HUDEP-2 (cell line): ENCODE measurements around the gene TTLL10.
A peak's percentile ranks its signal among the peaks of the same experiment; 100 is the strongest.
"Not testable (repeated sequence)": the region's sequence is repeated elsewhere in the genome, so short reads cannot be mapped to it uniquely, and the experiment has no call there.

ENCODE experiments used
- DNase-seq, 76 experiments: peaks; one replicate each; lab custom pipeline; 2025; ENCODE audit not compliant: unreplicated experiment in 76 of 76; lab: John Stamatoyannopoulos, UW

TTLL10 gene

GRCh38 chr1:1183833-1184775 lies 10.4 kb downstream of the TTLL10 start:
- no peak for DNase-seq

- peak in 1 of 76 experiments; percentile 7 for DNase-seq
Measured at GRCh38 chr1:1185101-1185765, 11.6 kb downstream of the TTLL10 start.

- DNase-seq: no peak
Measured at GRCh38 chr1:1187938-1188337, 14.3 kb downstream of the TTLL10 start.

- DNase-seq: no peak
Measured at GRCh38 chr1:1189111-1189510, 15.4 kb downstream of the TTLL10 start.

- DNase-seq: no peak
Measured at GRCh38 chr1:1191734-1192133, 18.1 kb downstream of the TTLL10 start.

GRCh38 chr1:1194723-1195122 lies 21.0 kb downstream of the TTLL10 start:
- DNase-seq: no peak

DNA sequence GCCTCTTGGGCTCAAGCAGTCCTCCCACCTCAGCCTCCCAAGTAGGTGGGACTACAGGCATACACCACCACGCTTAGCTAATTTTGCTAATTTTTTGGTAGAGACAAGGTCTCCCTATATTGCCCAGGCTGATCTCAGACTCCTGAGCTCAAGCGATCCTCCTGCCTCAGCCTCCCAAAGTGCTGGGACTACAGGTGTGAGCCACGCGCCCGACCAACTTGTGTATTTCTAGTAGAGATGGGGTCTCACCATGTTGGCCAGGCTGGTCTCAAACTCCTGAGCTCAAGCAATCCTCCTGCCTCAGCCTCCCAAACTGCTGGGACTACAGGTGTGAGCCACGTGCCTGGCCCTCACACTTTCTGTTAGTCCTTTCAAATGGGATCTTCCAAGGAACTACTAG lies 22.0 kb downstream of the TTLL10 start:
- not testable (repeated sequence) for DNase-seq

- DNase-seq: no peak
Measured at GRCh38 chr1:1196431-1197187, 22.9 kb downstream of the TTLL10 start.

- no peak for DNase-seq
Measured at GRCh38 chr1:1197188-1197500, 23.5 kb downstream of the TTLL10 start.

- no peak for DNase-seq
Measured at GRCh38 chr1:1197551-1198422, 24.1 kb downstream of the TTLL10 start.

DNA sequence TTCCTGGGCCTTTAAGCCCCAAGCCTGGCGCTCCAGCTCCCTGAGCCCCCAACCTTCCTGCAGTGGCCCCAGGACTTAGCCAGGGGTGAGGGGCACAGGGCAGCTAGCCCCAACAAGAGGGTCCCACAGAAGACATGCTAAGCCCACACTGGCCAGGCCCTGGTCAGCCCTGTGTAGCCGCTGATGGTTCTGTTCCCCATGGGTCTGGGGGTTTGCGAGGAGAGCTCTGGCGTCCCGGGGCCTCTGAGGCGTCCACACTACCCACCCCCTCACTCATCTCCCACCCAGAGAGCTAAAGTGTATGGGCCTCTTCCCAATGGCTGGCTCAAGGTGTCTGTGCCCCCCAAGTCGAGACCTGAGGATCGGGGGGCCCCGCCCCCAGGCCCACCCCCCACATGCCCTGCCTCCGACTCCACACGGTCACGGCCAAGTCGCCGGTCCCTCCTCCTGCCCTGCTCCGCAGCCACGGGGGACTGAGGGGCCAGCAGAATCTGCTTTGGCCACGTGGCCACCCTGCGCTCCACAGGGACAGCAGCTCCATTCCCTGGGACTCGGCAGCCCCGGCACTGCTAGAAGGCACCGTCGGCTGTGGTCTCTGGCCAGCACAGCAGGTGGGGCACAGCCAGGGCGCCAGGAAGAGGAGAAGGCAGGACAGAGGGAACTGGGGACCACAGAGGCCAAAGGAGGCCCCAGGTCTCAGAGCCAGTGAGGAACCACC lies 24.9 kb downstream of the TTLL10 start:
- DNase-seq: no peak

DNA sequence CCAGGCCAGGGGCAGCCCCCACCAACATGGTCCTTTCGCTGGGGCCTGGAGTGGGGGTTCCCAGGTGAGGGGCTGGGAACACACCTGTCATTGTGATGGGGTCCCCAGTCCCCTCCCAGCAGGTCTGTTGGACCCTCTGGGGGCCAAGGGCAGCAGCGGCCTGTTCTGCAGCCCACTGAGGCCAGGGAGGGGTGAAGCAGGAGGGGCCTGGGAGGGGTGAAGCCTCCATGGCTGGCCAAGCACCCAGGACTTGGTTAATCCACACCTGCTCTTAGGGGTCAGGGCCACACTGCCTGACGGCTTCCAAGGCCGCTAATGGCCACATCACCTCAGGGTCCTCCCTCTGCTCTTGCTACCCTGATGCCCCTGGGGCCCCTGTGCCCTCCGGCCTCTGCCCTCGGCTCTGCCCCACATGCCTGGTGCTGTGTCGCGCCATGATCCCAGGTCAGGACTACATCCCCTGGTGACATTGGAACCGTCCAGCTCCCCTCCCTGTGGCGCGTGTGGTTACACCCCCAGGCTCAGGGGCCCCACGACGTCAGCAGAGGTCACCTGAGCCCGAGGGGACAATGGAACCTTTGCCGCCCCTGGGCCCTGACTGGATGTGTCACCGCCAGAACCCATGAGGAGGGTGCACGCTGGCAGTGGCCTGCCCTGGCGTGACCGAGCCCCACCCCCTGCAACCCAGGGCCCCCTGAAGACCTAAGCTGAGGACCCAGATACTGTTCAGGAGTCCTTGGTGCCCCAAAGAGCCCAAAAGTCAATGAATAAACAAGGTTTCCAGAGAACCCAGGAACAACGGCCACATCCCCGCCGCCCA lies 25.7 kb downstream of the TTLL10 start:
- no peak for DNase-seq

- no peak for DNase-seq
Measured at GRCh38 chr1:1199961-1200875, 26.5 kb downstream of the TTLL10 start.

GRCh38 chr1:1200876-1201810 lies 27.5 kb downstream of the TTLL10 start:
- peak in 3 of 76 experiments; percentile 6 to 49 (median 23) for DNase-seq

DNA sequence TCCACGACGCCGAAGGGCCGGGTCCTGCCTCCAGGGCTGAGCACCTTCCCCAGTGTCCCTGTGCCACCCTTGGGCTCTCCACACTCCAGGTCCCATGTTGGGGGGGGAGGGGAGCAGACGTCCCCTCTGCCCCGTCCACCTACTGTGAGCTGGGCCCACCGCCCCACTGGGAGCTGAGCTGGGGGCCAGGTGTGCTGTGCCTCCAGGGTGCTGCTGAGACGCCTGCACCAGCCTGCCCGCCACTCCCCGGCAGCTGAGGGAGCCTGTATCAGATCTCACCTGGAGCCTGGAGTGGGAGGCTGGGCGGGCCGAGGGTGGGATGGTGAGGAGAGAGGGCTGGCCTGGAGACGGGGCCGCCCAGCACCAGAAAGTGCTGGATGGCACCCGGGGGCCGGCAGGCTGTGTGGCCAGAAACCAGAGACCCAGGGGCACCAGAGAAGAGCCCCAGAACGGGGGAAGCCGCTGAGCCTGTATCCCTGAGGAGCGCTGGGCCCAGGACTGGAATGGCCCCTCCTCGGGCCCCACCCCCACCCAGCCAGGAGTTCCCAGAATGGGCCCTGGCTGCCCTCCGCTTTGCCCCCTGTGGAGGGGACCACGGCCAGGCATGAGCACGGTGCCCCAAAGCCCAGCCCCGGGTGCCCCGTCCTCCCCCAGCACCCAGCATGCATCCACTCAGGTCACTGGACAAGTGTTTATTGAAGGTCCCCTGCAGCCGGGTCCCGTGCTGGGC lies 29.3 kb downstream of the TTLL10 start:
- no peak for DNase-seq
